HG02623 (cell line): ENCODE data around the gene DNAAF1.
"Not testable (repeated sequence)": the region's sequence is repeated elsewhere in the genome, so short reads cannot be mapped to it uniquely, and the experiment has no call there.

Experiments
- ATAC-seq: cut with Tn5 transposase; IDR thresholded peaks from one replicate; pipeline ENCODE4 v1.9.1; 2021; ENCODE audit warnings: moderate library complexity; ENCODE audit not compliant: unreplicated experiment

The DNAAF1 gene

GRCh38 chr16:84144859-84145639 is at the start of gene DNAAF1, which contains the start of gene HSDL1:
TSS of gene DNAAF1 (plus strand) at chr16:84145308. CDS start at chr16:84145441, 133 bp downstream.
TSS of gene HSDL1 (minus strand) at chr16:84145177. CDS start at chr16:84131321, 13,856 bp downstream.
- ATAC-seq = peak; percentile 70

DNA sequence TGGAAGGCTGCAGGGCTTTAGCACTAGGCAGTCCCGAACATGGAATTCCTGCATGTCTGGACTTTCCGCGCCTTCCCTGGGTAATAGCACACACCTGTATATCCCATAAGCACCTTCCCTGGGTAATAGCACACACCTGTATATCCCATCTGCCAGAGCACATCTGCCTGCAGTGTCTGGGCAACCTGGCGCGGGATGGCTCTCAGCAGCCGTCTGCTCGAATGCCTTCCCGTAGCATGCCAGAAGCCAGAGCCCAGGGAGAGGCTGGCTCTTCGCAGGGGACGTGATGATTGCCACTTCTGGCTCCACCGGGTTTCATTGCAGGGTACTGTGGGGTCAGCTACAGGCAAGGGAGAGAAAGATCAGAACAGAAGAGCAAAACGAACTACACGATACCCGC is 49.6 kb upstream of the DNAAF1 start:
- ATAC-seq = no peak

DNA sequence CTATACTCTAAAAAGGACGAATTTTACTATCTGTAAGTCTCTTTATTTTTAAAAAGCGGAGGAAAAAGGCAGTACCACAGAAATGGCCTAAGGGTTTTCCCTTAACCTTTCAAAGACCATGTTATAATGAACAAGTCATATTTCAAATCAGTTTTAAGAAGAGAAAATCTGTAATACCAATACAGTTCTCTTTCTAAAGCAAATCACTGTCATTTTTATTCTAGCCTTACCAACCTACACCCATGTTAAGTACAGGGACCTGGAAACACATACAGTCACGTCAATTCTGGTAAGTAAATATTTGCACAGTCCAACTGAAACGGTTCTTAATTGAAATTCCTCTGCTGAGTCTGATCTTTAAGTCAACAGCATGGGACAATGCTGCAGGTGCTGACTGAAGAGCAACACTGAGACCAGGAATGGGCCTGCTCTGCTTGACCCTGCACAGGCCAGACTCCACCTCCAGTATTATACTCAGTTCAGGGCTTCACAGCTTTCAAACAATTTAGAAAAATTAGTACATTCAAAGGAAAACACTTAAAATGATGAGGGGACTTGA is 48.6 kb upstream of the DNAAF1 start:
- ATAC-seq = no peak

- ATAC-seq = no peak
Observed at GRCh38 chr16:84098939-84099338, 46.2 kb upstream of the DNAAF1 start.

GRCh38 chr16:84103678-84104077 is 41.4 kb upstream of the DNAAF1 start:
- no peak for ATAC-seq

DNA sequence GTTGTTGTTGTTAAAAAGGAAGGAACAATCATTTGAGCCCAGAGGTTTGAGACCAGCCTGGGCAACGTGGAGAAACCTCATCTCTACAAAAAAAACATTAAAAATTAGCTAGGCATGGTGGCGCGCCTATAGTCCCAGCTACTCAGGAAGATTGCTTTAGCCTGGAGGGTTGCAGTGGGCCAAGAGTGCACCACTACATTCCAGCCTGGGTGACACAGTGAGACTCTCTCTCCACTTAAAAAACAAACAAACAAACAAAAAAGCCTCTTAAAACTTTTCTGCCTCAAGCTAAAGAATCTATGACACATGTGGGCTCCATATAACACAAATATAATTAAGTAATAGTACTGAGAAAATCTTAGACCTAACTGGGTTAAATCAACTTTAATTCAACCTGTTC is 40.9 kb upstream of the DNAAF1 start:
- no peak for ATAC-seq

DNA sequence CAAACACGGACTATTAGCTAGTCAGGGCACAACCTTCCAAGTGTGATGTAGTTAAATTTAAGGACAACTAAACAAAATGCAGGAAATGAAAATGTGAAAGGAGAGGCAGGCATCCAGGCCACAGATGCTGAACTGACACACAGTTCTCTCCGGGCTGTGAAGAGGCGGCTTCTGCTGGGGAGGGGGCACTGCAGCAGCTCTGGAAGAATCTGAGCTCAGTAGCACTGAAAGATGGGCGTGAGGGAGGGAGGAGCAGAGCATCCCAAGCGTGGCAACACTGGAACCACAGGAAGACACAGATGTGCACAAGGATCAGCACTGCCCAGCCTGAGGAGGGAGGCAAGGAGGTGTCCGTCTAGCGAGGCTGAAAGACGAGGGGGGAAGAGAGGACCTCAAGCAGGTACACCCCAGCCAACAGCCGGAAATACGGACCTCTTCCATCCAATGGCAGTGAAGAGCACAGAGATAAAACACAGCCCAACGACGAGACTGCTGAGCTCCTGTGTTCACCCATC is 39.8 kb upstream of the DNAAF1 start:
- no peak for ATAC-seq

- no peak for ATAC-seq
Observed at GRCh38 chr16:84105948-84106740, 39.0 kb upstream of the DNAAF1 start.

- ATAC-seq = no peak
Observed at GRCh38 chr16:84107921-84108320, 37.2 kb upstream of the DNAAF1 start.

DNA sequence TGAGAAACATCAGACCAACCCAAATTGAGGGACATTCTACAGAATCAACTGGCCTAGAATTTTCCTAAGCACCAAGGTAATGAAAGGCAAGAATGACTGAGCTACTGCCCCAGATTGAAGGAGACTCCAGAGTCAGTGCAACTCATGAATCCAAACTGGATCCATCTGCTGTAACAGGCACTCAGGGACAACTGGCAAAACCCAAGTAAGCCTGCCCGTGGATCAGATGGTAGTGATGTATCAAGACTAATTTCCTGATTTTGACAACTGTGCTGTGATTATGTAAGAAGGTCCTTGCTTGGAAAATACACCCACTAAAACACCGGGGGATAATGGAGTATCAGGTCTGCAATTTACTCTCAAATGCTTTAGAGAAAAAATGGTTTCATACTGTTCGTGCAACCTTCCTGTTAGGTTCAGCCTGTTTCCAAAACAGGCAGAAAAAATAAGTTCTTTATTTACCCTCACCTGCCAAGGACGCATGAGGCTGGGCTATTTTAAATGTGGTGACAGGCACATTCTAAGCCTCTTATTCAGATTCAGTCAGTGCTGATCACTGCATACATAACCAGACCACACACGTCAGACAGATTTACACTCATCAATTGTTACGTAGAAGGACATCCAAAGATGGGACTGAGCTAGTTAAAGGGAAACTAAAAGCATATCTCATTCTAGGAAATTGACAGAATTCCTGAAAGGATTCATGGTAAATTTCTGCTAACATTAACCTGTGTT is 35.3 kb upstream of the DNAAF1 start:
- no peak for ATAC-seq

DNA sequence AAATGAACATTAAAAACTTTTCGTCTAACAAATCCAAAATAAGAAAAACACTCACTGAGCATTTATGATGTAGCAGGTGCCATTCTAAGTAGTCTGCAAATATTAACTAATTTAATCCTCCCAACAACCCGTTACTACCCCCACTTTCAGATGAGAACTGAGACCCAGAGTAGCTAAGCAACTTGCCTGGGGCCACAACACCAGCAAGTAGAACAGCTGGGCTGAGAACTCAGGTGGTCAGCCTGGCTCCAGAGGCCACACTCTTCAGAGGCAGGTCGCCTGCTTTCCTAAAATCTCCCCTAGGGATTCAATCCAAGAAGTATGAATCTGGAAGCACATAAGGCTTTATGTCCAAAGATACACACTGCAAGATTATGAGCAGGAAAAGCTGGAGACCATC is 34.6 kb upstream of the DNAAF1 start:
- ATAC-seq = no peak

- no peak for ATAC-seq
Observed at GRCh38 chr16:84111525-84111924, 33.6 kb upstream of the DNAAF1 start.

GRCh38 chr16:84111949-84112348 is 33.2 kb upstream of the DNAAF1 start:
- ATAC-seq = not testable (repeated sequence)

DNA sequence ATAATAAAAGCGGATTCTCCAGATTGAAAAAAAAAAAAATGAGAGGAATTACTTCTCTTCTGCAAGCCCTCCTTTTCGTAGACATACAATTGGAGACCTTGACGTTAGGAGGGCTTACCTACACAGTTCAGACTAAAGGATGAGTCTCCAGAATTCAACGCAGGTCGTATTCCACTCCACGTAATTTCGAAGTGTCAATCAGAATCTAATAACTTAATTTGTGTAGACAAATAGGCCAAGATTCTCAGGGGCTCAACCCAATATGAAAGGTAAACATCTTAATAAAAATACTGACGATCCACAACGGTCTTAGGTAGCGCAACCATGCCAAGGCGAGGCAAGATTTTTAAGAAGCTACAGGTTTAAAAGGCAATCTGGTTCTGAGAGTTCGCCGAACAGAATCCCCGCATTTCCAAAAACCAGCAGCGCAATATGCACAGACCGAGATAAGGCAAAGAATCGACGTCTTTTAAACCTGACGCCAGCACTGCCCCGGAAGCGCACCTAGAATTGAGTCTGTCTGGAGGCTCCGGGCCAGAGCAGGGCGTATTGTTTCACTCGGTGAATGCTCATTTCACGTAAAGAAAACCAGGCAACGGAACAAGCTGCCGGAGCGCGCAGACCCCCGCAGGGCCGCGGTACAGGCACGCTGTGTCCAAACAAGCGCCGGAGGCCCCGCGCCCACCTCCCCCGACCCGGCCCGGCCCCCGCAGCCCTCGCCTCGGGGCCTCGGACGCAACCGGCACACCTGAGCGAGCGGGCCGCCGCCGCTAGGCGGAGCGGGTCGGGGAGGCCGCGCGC is 29.0 kb upstream of the DNAAF1 start:
- peak; percentile 23 for ATAC-seq

- peak; percentile 88 for ATAC-seq
Observed at GRCh38 chr16:84116720-84117493, 28.2 kb upstream of the DNAAF1 start, which contains the start of gene MBTPS1. TSS of gene MBTPS1 (minus strand) at chr16:84116942. CDS start at chr16:84101783, 15,159 bp downstream.

DNA sequence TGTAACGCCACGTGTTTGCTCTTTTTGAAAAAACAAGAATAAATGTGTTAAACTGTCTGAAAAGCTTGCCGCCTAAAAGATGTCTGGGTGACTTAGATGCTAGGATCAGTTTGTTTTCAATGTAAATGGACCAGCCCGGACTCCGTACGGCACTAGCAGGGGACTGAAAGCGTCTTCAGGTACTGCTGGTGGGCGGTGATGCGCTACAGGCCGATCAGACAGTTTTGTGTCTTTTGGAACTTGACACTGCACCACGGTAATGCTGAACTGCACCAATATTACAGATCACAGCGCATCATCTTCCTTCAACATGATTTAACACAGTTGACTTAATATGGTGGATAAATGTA is 27.6 kb upstream of the DNAAF1 start:
- ATAC-seq = no peak

DNA sequence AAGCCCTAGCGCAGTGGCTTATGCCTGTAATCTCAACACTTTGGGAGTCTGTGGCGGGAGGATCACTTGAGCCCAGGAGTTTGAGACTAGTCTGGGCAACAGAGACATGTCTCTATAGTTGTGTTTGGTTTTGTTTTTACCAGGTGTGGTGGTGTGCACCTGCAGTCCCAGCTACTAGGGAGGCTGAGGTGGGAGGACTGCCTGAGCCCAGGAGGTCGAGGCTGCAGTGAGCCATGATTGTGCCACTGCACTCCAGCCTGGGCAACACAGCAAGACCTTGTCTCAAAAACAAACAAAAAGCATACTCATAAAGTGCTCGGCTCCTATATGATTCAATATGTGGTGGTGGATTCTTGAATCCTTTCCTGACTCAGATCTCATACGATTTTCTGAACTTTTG is 26.8 kb upstream of the DNAAF1 start:
- ATAC-seq = not testable (repeated sequence)

- no peak for ATAC-seq
Observed at GRCh38 chr16:84119368-84119767, 25.7 kb upstream of the DNAAF1 start.

GRCh38 chr16:84120023-84120422 is 25.1 kb upstream of the DNAAF1 start:
- no peak for ATAC-seq
